ENCODE data around the gene TCP1. TPM values are rescaled to one million over a fixed set of nuclear protein-coding genes. Genes with fewer than 3 reads are reported as not detected.

TCP1 gene
- total and polyA plus RNA-seq, 2 of the 8 experiments (the other 6 are each of a cell fraction or from before 2014, with no cell fraction given) = 117 to 348 TPM

DNA sequence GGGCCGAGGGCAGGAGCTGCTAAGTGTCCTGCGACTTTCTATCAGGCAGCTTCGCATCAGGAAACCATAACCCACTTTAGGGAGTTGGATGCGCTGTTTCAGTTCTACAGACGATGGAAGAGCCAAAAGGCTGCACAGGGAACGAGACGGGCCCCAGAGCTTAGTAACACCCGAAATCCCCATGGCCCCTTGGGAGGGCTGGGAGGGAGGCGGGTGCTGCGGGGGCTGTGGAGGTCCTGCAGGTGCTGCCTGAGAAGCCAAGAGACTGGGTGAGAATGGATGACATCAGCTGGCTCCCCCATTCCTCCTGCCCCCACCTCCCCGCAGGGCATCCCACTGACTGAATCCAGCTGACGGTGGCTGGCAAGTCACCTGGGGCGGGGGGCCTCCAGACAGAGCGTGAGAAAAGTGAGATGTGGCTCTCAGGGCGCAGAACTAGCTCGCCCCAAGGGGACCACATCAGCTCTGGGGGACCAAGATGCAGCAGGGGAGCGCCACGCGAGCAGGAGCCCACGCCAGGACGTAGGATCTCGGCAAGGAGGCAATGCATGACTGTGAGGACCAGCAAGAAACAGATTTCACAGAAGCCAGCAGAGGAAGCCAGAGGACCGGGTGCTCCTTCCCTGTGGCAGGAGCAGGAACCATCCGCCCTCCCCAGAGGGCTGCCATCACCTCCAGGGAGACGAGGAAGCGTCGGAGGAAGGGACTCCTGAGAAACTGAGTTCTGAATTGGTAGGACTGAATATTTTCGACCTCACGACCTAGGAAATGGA lies 47.5 kb upstream of the TCP1 start (continued):
- no peak for TF ChIP-seq EP300 (IDR thresholded peaks at IDR 0.05; ENCODE audit: borderline replicate concordance in 1 of 2, low read depth in 2 of 2, low read length in 2 of 2)
- TF ChIP-seq, protein P1, sequence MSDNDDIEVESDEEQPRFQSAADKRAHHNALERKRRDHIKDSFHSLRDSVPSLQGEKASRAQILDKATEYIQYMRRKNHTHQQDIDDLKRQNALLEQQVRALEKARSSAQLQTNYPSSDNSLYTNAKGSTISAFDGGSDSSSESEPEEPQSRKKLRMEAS (IDR thresholded peaks at IDR 0.05) = no peak
